PC-9 (cell line): ENCODE data around the gene TMPRSS4. TPM values are rescaled to one million over a fixed set of nuclear protein-coding genes. Genes with fewer than 3 reads are reported as not detected.
A peak's percentile ranks its signal among the peaks of the same experiment; 100 is the strongest.

Source experiments
- BruUV-seq: library from RNA; stranded (reverse); fragments of 400-500 nt; replicated peaks from 2 replicates; lab custom pipeline; 2021; lab: Mats Ljungman, UMichigan
- CTCF ChIA-PET: fragments of 300-600 bp; sonication (Branson Sonifier 250); formaldehyde crosslinking; loops from one replicate; lab custom pipeline; 2022; ENCODE audit warnings: antibody characterized with exemption; lab: Charles Lee
- POLR2A ChIA-PET: fragments of 300-600 bp; sonication (Branson Sonifier 250); formaldehyde crosslinking; loops from one replicate; lab custom pipeline; 2022; ENCODE audit warnings: antibody characterized with exemption; ENCODE audit not compliant: unreplicated experiment; lab: Charles Lee
- DNase-seq, 2 experiments: peaks; one replicate each; pipeline versions ENCODE4 v3.0.0 to v3.0.0-alpha.2; 2015 to 2022; ENCODE audit warnings: mixed read lengths in 1 of 2
- H2AFZ ChIP-seq: fragments of 200-600 bp; sonication (generic); 2 replicates; pipeline ENCODE4 v1.8.1; 2017; ENCODE audit warnings: antibody characterized with exemption
- H3F3A ChIP-seq: fragments of 200-600 bp; sonication (generic); 2 replicates; pipeline ENCODE4 v1.8.1; 2017; ENCODE audit warnings: antibody characterized with exemption, mild to moderate bottlenecking, low read depth; ENCODE audit not compliant: insufficient read depth
- H3K27ac ChIP-seq: fragments of 200-600 bp; sonication (generic); 2 replicates; pipeline ENCODE4 v1.6.1; 2016; ENCODE audit warnings: mixed run types
- H3K27me3 ChIP-seq: fragments of 200-600 bp; sonication (generic); 2 replicates; pipeline ENCODE4 v1.6.1; 2016; ENCODE audit warnings: low read depth, mixed run types; ENCODE audit not compliant: insufficient read depth
- H3K36me3 ChIP-seq: fragments of 200-600 bp; sonication (generic); 2 replicates; pipeline ENCODE4 v1.6.1; 2016; ENCODE audit warnings: low read depth, mixed run types
- H3K4me1 ChIP-seq: fragments of 200-600 bp; sonication (generic); replicated peaks from 2 replicates; pipeline ENCODE4 v1.6.1; 2016; ENCODE audit warnings: mixed run types; ENCODE audit not compliant: insufficient read depth
- H3K4me2 ChIP-seq: fragments of 200-600 bp; sonication (generic); 2 replicates; pipeline ENCODE4 v1.6.1; 2017; ENCODE audit warnings: mixed run types
- H3K4me3 ChIP-seq: fragments of 200-600 bp; sonication (generic); 2 replicates; pipeline ENCODE4 v1.6.1; 2016; ENCODE audit warnings: mixed run types
- H3K79me2 ChIP-seq: fragments of 200-600 bp; sonication (generic); 2 replicates; pipeline ENCODE4 v1.6.1; 2017; ENCODE audit warnings: low read depth, mixed run types
- H3K9me2 ChIP-seq: fragments of 200-600 bp; sonication (generic); 2 replicates; pipeline ENCODE4 v1.8.1; 2017; ENCODE audit warnings: mild to moderate bottlenecking; ENCODE audit not compliant: insufficient read depth
- H3K9me3 ChIP-seq: fragments of 200-600 bp; sonication (generic); 2 replicates; pipeline ENCODE4 v1.8.1; 2016; ENCODE audit warnings: low read depth; ENCODE audit not compliant: insufficient read depth
- H4K20me1 ChIP-seq: fragments of 200-600 bp; sonication (generic); 2 replicates; pipeline ENCODE4 v1.8.1; 2017; ENCODE audit not compliant: insufficient read depth
- CTCF ChIP-seq: fragments of 200-600 bp; sonication (generic); conservative IDR thresholded peaks from 2 replicates; pipeline ENCODE4 v1.6.1; 2017; ENCODE audit warnings: mixed run types, antibody characterized with exemption, mild to moderate bottlenecking, moderate library complexity
- EZH2 ChIP-seq: fragments of 200-600 bp; sonication (generic); IDR thresholded peaks from 2 replicates; pipeline ENCODE4 v1.8.0; 2017; ENCODE audit warnings: antibody characterized with exemption, low read depth
- intact Hi-C: fragments of 100-400 bp; cut with micrococcal nuclease; formaldehyde crosslinking; loops from one replicate; pipeline ENCODE4 v1.10.0; 2022; ENCODE audit not compliant: unreplicated experiment
- total RNA-seq: library from RNA; stranded (reverse); gene quantifications from 2 replicates; pipeline ENCODE4 v1.2.3, GENCODE V29; 2021

TMPRSS4 gene
- total RNA-seq, 1 experiment from 2014 or later = 27.6 TPM

DNA sequence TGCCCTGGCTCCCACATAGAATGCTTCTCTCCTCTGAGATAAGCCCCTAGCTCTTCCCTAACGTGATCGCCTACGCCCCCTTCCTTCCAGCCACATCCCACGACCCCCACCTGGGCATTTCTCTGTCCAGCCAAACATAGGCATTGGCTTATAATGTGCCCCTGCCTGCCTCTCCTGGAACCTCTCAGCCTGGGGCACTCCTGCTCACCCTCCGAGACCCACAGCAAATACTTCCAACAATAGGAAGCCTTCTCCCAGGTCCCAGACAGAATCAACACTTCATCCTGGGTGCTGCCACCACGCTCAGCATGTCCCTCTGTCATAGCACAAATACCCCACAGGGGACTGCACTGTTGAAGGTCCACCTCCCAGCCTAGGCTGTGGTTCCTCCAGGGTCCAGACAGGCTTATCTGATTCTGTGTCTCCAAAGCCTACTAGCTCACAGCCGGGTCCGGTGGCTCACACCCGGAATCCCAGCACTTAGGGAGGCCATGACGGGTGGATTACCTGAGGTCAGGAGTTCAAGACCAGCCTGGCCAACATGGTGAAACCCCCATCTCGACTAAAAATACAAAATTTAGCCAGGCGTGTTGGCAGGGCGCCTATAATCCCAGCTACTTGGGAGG is 24.2 kb upstream of the TMPRSS4 start:
- Histone ChIP-seq H2AFZ (no peak overlapping the region), H3K4me2 (no peak overlapping the region), H4K20me1 (0 out of 2 replicates have a peak, but pooled peaks cover 2% of the 10 kb centered on the region), H3K4me3 (no peak overlapping the region), H3K27me3 (peaks cover 24% of the 10 kb centered on the region), H3K79me2 (no peaks in the 10 kb centered on the region), H3K27ac (no peak overlapping the region), H3K9me3 (no peaks in the 10 kb centered on the region), H3K36me3 (no peaks in the 10 kb centered on the region), H3K4me1 (peaks cover 11% of the 10 kb centered on the region), H3K9me2 (no peaks in the 10 kb centered on the region), H3F3A (no peaks in the 10 kb centered on the region; the same call in 1 of the 2 replicates)
- TF ChIP-seq CTCF (no peak), EZH2 (no peak)
- CTCF ChIA-PET = interaction anchor here (1.6 kb wide), 1 partner anchor 106 kb away, joined by 9 read pairs; no protein-coding TSS in a partner anchor
- BruUV-seq = no TSS peak
- no peak for DNase-seq
- POLR2A ChIA-PET = no interaction called here
- intact Hi-C loops = loop anchor here (1.0 to 5.0 kb wide), 4 partner anchors 105 to 625 kb away; no protein-coding TSS in a partner anchor

DNA sequence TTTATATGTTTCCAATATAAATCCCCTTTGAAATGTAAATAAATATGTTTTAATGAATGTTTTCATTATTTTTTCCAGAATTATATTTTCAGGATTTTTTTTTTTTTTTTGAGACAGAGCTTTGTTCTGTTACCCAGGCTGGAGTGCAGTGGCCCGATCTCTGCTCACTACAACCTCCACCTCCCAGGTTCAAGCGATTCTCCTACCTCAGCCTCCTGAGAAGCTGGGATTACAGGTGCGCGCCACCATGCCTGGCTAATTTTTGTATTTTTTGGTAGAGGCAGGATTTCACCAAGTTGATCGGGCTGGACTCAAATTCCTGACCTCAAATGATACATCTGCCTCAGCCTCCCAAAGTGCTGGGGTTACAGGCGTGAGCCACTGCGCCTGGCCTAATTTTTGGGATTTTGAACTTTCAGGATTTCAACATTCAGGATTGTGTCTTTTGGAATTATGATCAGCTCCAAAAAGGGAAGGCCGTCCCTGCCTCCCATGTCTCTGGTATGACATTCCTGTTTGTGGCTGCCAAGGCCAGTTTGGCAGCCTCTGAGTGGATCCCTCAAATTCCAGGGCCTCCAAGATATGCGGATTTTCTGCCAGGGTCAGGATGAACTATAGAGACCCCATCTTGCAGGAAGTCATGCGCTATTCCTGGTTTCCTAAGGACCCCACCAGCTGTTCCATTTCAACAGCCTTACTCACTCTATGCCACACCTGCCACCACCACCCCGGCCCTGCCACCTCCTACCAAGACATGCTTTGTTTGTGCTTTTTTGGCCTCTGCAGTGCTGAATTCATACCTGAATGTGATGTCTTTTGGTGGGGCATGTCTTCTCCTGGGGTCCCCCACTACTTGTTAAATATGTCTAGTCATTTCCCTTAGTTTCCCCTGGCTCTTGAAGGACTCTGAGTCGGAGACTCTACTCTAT is 21.9 kb upstream of the TMPRSS4 start:
- 0 out of 2 replicates have a peak, but pooled peaks cover 2% of the 10 kb centered on the region for H4K20me1 ChIP-seq
- H3K79me2 ChIP-seq = no peaks in the 10 kb centered on the region
- H3K4me2 ChIP-seq = no peak overlapping the region
- H3K9me3 ChIP-seq = no peaks in the 10 kb centered on the region
- H3K27me3 ChIP-seq = peaks cover 33% of the 10 kb centered on the region
- no peak overlapping the region for H2AFZ ChIP-seq
- H3K9me2 ChIP-seq = no peaks in the 10 kb centered on the region
- peaks cover 18% of the 10 kb centered on the region for H3K4me1 ChIP-seq
- TF ChIP-seq EZH2 = no peak
- no peak for TF ChIP-seq CTCF
- H3K4me3 ChIP-seq = no peak overlapping the region
- H3K36me3 ChIP-seq = no peaks in the 10 kb centered on the region
- no peaks in the 10 kb centered on the region; the same call in 1 of the 2 replicates for H3F3A ChIP-seq
- POLR2A ChIA-PET = no interaction called here
- H3K27ac ChIP-seq = no peak overlapping the region
- no TSS peak for BruUV-seq
- CTCF ChIA-PET = interaction anchor here (0.6 kb wide), 2 partner anchors 641 to 1032 kb away, joined by 5 to 11 read pairs; no protein-coding TSS in a partner anchor
- intact Hi-C loops = loop anchor here (5.0 kb wide), 2 partner anchors 77 to 628 kb away; no protein-coding TSS in a partner anchor
- DNase-seq = peak in 1 of 2 experiments; percentile 29

DNA sequence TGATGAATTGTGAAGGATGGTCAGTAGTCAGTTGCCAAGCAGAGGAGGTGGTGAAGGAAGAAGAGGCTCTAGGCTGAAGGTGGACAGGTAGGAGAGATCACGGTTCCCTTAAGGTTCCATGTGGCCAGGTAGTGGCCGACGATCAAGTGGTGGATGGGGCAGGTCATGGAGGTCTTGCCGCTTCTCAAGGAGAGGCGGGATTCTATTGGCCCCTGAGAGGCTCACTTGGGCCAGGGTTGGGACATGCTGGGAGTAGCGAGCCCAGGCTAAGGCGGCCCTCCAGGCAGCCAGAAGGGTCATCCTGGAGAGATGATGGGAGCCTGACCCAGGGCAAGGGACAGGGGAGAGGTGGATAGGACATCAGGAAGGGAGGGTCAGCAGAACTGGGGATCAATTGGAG is 20.9 kb upstream of the TMPRSS4 start:
- no peak for DNase-seq
- no peak overlapping the region for H3K4me3 ChIP-seq
- BruUV-seq = no TSS peak
- ChIA-PET CTCF (no interaction called here), POLR2A (no interaction called here)
- no peaks in the 10 kb centered on the region; the same call in 1 of the 2 replicates for H3F3A ChIP-seq
- H3K9me2 ChIP-seq = no peaks in the 10 kb centered on the region
- H3K36me3 ChIP-seq = no peaks in the 10 kb centered on the region
- H2AFZ ChIP-seq = no peak overlapping the region
- peaks cover 31% of the 10 kb centered on the region for H3K27me3 ChIP-seq
- no peaks in the 10 kb centered on the region for H3K9me3 ChIP-seq
- H3K4me1 ChIP-seq = peaks cover 18% of the 10 kb centered on the region
- H3K79me2 ChIP-seq = no peaks in the 10 kb centered on the region
- no peak overlapping the region for H3K4me2 ChIP-seq
- H3K27ac ChIP-seq = no peak overlapping the region
- intact Hi-C loops = loop anchor here (5.0 kb wide), 1 partner anchor 76 kb away; no protein-coding TSS in a partner anchor
- H4K20me1 ChIP-seq = 0 out of 2 replicates have a peak, but pooled peaks cover 2% of the 10 kb centered on the region
- TF ChIP-seq EZH2 (no peak), CTCF (no peak)
